GM18526 (cell line): ENCODE measurements around the gene PDCD4.

Experiments
- POLR2A ChIP-seq: IDR thresholded peaks from 3 replicates; pipeline ENCODE4 v1.6.1; 2011; ENCODE audit not compliant: insufficient read length; ENCODE audit errors: extremely low read depth

PDCD4 gene

DNA sequence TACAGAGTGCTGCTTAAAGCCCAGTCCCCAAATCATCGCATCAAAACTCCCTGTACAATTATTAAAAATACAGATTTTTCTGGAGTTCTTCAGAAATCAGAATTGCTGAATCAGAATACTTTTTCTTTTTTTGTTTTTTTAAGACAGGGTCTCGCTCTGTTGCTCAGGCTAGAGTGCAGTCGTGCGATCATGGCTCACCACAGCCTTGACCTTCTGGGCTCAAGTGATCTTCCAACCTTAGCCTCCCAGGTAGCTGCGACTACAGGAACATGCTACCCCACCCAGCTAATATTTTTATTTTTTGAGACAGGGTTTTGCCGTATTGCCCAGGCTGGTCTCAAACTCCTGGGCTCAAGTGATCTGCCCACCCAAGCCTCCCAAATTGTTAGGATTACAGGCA lies 43.3 kb downstream of the PDCD4 start:
- no peak for TF ChIP-seq POLR2A

DNA sequence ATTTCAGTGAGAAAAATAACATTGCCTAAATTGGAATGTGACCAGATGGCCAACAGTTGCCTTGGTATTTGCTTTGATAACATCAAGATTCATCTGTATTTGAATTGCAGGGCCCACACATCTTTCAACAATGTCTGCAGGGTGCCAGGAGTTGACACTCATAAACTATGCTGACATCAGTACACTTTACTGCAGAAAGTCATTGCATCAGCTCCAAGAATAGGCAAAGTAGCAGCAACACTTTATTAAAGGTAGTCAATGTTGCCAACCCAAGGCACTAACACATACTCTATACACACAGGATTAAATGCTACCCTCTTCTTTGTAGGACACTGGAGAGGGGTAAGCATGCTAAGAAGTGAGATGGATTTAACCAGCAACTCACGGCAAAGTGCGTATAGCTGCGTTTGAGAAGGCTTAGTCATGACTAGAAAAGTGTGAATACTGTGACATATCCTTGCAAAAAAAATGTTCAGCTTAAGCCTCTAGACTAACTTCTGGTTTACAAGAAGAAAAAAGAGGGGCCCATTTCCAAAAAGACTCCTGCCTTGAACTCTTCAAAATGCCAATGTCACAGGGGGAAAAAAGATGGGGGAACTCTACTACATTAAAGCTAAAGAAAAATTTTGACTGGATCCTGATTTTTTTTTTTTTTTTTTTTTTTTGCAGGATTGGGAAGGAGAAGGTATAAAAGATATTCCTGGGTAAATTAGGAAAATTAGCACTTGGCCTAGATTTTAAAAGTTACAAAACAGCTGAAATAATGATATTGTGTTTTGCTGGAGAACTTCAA lies 45.0 kb downstream of the PDCD4 start:
- no peak for TF ChIP-seq POLR2A

DNA sequence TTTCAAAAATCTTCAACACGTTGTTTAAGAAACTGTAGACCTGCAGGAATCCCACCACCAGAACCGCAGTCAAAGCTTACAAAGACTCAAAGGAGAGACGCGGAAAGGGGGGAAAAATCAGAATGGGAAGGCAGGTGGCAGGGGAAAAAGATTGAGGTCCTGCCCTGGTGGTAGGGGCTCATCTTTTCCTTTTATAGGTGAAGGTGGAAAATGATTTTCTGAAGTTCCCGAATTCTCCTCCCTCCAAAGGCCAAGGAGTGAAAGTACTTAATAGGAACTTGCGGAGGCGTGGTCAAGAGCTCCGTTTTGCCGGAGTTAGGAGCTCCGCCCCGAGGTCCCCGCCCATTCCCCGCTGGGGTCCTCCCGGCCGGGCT lies 46.5 kb downstream of the PDCD4 start:
- no peak for TF ChIP-seq POLR2A

DNA sequence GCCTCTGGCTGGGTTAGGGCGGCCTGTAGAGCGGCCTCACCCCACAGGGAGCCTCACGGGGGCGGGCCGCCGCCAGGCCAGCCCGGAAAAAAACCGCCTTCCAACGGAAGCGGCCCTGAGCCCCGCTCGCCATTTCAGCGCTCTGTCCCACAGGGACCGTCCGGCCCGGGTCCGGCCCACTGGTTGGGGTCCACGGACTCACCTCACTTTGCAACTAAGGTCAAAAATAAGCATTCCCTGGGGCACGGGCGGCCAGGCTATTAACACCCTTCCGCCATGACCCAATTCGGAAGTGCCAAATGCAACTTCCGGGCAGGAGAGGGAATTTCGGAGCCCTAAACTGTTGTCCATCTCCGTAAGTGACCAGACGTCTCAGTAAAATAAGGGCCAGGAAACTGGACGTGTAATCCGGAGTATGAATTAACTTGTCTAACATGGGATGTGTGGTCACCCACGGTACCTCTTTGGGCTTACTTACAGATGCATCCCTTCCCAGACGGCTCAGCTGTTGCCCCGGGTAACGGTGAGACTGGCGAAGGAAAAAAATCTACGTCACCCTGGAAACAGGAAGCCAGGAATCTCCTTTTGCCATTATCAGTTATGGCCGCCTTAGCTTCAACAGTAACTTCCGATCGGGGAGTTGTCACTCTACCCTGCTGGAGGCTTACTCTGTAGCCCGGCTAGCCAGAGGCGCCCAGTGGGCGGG lies 47.1 kb downstream of the PDCD4 start, which contains the start of gene BBIP1:
Gene BBIP1 (minus strand): TSS at position 538 of the 706 bp plus-strand sequence. CDS start 1,023 bp downstream, outside the sequence.
- TF ChIP-seq POLR2A, result peak; percentile 76

DNA sequence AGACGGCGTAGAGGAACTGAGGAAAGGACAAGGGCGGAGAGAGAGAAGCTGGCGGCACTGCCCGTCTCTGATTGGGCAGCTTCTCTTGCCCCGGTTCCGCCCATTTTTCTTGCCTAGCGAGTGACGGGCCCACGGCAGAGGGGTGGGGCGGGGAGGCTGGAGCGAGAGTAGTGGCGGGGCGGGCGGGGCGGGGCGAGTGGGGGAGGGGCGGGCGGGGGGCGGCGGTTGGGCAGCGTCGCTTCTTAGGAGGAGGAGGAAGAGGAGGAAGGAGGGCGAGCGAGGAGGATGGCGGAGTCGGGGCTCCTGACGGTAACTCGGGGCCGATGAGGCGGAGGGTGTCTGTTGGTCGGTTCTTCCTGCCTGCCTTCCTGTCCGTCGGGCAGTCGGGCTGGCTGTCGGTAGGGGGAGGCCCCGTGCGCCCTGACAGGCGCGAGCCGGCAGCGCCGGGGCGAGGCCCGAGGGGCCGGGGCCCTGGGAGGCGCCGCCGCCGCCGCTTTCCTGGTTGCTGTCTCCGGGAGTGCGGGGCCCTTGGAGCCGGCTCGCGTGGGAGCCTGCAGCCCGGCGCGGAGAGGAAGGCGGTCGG lies 47.7 kb downstream of the PDCD4 start, which contains the start of gene SHOC2:
Gene SHOC2 (plus strand): TSS at position 256 of the 583 bp plus-strand sequence. CDS start 44,755 bp downstream, outside the sequence.
- peak; percentile 84 for TF ChIP-seq POLR2A

DNA sequence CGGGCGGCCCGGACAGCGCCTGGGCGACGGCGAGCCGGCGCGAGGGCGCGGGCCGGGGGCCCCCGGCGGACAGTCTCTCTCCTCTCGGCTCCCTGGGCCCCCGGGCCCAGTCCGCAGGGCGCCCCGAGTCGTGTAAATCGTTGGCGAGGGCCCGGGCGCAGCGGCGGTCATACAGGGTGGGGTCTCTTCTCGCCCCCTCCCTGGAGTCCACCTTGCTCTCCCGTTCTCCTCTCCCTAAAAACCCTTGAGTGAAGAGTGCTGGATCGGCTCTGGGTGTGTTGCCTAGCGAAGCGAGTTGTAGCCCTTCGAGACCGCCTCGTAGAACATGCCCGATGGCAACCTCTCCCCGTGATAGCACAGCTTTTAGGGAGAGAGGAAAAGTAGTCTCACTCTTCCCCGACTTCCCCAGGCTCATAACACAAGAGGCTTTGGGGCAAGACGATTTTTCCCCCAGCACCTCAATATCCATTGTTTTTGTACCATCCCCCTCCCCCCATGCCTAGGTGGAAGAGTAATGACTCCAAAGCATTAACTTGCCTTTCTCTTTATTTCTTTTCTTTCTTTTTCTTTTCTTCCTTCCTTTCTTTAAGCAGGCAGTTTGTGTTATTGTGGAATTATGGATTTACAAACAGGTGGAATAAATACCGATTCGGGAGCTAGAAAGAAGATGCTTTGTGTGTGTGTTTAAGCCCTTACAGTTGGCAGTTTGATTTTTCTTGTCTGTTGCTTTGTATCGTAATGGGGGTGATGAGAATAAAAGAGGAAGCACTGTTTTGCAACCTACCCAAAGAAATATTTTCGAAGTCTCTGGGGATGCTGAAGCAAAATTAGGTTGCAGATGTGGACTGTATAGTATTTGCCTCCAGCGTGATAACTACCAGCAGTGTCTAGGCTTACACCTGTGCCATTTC lies 48.5 kb downstream of the PDCD4 start:
- no peak for TF ChIP-seq POLR2A

DNA sequence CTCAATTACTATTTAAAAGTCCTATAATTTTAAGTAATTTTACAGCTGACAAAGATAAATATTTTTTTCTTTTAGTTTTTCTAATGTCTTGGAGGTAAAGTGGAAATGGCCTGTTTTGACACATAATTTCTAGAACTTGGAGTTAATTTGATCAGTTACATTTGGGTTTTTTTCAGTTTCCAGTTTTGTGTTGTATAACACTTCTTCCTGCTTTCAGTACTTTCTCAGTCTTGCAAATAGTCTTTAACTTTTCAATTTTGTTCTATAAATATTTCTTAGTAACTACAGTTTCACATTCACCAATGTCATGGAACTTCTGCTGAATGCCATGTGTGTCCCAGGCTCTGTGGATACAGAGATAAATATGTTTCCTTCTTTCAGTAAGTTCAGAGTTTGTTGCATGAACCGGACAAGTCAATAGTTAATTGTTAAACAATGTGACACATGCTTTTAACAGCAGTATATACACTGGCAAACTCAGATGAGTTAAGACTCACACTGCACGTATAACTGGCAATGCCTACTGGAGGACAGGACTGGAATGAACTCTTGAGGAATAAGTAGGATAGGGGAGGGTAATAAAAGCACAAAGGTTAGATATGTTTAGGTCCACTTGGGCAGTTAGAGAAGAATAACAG lies 52.2 kb downstream of the PDCD4 start:
- no peak for TF ChIP-seq POLR2A

DNA sequence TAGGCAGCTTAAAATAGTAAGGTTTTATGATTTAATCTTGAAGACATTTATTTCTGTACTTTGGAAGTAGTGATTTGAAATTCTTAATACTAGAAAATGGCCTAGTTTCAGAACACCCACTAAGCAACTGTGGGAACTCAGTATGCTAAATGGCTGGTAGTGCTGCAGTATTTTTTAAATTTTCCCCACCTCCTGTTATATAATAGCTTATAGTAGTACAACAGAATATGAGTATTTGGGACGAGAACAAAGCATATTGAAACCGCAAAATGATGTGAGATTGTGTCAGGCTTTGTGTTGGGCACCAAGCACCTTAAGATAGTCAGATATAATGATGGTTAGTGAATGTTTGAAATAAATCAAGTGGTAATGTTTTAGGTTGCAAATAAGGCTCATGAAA lies 55.7 kb downstream of the PDCD4 start:
- TF ChIP-seq POLR2A, result no peak

DNA sequence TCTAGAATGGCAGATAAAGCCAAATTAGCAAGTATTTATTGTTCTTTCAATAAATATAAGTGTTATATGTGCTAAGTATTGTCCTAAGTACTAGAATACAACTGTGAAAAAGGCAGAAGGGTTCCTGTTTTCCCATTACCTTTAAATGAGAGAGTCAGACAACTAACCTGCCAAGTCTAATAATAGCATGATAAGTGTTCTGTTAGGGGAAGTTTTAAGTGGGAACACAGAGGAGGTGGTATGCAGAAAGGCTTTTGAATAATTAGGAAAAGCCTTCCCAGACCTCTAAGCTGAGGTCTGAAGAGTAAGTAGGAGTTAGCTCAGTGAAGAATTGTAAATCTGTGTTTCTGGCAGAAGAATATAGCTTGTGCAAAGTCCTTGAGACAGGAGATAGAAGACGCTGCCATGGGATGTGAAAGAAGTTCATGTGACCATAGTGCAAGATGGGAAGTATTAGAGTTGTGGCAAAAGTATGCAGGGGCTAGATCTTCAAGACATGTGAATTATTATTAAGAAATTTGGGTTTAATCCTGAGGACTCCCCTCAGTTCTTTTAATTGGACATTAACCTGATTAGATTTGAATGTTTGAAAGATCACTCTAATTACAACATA lies 60.1 kb downstream of the PDCD4 start:
- no peak for TF ChIP-seq POLR2A

DNA sequence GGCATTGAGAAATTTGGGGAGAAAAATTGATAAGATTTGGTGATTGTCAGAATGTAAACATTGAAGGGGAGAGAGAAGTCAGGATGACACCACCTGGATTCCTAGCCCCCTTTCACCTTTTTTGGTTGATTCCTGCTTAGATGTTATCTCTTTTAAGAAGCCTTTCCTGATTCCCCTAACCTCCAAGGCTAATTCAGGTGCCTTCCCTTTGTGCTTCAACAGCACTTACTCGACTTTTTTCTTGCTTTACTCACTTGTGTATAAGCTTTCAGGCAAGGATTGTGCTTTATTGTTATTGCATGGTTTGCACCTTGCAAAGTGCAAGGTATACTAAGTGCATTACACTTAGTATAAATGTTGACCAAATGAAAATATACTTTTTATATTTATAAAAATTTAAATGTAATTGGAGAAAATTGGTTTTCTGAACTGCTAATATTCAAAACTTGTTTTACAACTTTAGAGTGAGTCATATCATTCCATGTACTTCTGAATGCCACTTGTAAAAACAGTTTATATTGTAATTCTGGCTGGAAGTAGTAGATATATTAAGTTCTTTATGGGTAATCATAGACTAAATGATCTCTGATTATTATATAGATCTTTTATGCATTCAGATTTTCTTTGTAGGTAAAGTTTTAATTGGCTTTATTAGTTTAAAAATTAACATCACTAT lies 60.9 kb downstream of the PDCD4 start:
- no peak for TF ChIP-seq POLR2A

DNA sequence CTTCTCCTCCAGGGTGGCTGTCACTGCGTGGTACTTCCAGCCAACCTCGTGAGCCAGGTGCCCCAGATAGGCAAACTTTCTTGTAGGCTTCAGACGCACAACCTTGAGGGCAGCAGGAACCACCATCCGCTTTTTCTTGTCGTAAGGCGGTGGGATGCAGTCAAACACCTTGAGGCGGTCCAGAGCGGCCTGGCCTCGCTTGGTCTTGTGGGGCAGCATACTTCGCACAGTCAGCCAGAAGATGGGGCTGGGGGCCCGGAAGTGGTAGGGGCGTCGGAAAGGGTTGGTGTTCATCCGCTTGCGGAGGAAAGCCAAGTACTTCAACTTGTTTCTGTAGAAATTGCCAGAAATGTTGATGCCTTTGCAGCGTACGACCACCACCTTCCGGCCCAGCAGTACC lies 65.0 kb downstream of the PDCD4 start:
- TF ChIP-seq POLR2A, result no peak

DNA sequence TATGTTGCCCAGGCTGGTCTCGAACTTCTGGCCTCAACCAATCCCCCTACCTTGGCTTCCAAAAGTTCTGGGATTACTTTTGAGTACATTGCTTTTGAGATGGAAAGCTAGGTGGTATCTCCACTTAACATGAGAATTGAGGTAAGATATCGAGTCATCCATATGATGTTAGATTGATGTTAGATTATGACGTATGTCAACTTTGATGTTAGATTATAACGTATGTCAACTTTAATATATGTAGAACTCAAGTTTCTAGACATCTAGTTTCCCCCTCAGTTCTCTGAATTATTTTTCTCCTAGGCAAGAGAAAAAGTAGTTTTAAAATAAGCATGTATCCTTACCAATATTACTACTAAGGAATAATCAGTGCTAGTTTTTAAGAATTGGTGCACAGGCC lies 67.7 kb downstream of the PDCD4 start:
- TF ChIP-seq POLR2A, result no peak

DNA sequence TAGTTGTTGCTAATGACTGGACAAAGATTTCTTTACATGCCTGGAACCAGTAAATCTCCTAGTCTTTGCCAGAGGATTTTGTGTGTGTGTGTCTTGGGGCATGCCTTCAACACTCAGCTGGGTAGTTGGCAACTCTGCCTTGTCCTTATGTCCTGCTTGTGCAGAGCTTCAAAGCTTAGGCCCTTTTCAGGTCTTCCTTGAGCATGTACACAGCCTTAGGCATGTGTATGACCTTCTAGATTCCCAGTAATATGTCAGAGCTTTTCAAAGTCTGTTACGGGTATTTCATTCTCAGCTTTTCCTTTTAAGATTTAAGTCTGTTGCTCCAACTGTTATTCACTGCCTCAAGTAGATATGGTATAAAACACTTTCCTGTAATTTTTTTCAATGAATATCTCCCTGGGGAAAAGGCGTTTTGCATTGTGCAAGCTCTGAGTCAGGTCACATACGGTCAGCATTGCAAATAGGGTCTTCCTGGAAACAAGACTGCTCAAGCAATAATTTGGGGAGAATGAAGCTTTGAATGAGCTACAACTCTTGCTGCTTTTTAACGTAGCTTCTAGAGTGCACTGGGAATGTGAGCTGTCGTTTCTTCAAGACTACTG lies 73.2 kb downstream of the PDCD4 start:
- no peak for TF ChIP-seq POLR2A
